Type B pancreatic cell (in vitro differentiated cells): Measurements from ENCODE around the gene FOXA2. TPM values are rescaled to one million over a fixed set of nuclear protein-coding genes. Genes with fewer than 3 reads are reported as not detected.
A peak's percentile ranks its signal among the peaks of the same experiment; 100 is the strongest.

Experiments used
- DNase-seq: peaks from one replicate; pipeline ENCODE4 v3.0.0; 2021; ENCODE audit warnings: mixed read lengths; ENCODE audit not compliant: unreplicated experiment; ENCODE audit errors: extremely low spot score
- H3K27ac Mint-ChIP-seq: 2 replicates; pipeline ENCODE4 v1.8.0; 2021; ENCODE audit warnings: mild to moderate bottlenecking, mixed read lengths
- H3K27me3 Mint-ChIP-seq: 2 replicates; pipeline ENCODE4 v1.8.0; 2021; ENCODE audit warnings: mixed read lengths
- H3K36me3 Mint-ChIP-seq: 2 replicates; pipeline ENCODE4 v1.8.0; 2021; ENCODE audit warnings: mixed read lengths
- H3K4me1 Mint-ChIP-seq: one replicate; pipeline ENCODE4 v1.8.0; 2021; ENCODE audit warnings: mixed read lengths; ENCODE audit not compliant: unreplicated experiment
- H3K4me3 Mint-ChIP-seq: 2 replicates; pipeline ENCODE4 v1.8.0; 2021; ENCODE audit warnings: mild to moderate bottlenecking, mixed read lengths
- H3K9me3 Mint-ChIP-seq: 2 replicates; pipeline ENCODE4 v1.8.0; 2021; ENCODE audit warnings: mixed read lengths
- long read RNA-seq: library from polyadenylated mRNA; unstranded; transcript quantifications from one replicate; pipeline ENCODE4 v2.0.0, GENCODE V29; 2020
- total RNA-seq: library from RNA; stranded (reverse); gene quantifications from 2 replicates; pipeline ENCODE4 v1.2.1, GENCODE V29; 2021; ENCODE audit warnings: low replicate concordance
- TF ChIP-seq, protein P1 (sequence below): fragments of 200-600 bp; sonication (generic); conservative IDR thresholded peaks from 2 replicates; pipeline ENCODE4 v1.5.0; 2021; ENCODE audit warnings: antibody characterized with exemption, mild to moderate bottlenecking

Gene FOXA2
- 17.5 and 21.2 TPM in 2 replicates for total RNA-seq
- long read RNA-seq = 0 reads

- peak within 1 kb of the TSS; percentile 89 for H3K4me3 Mint-ChIP-seq
Measured at GRCh38 chr20:22584522-22584921, at the start of gene FOXA2. Gene FOXA2 (minus strand): TSS chr20:22584572. CDS start chr20:22584278, 294 bp downstream.

DNA sequence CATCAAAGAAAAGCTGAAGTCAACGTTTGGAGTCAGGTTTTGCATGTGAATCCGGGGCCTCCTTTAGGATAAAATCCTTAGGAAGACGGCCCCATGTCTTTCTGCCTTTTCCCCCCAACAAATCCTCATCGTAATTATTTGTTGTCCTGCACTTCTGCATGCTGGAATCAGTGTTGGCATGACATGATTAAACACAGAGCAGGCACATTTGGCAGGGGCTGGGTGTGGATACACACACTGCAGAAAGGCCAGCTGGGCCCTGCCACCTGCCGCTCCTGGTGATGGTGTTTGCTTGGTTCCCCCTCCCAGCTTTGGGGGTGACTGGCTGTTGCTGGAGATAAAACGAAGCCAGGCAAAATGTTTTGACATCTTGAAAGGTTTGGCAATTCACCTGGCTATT, 46.3 kb upstream of the FOXA2 start:
- Mint-ChIP-seq H3K27ac (no peak overlapping the region), H3K9me3 (no peaks in the 10 kb centered on the region), H3K36me3 (no peaks in the 10 kb centered on the region)

More at GRCh38 chr20:22584522-22584921, at the start of gene FOXA2:
- H3K27ac Mint-ChIP-seq = peak within 1 kb of the TSS; percentile 74
- TF ChIP-seq, protein P1, sequence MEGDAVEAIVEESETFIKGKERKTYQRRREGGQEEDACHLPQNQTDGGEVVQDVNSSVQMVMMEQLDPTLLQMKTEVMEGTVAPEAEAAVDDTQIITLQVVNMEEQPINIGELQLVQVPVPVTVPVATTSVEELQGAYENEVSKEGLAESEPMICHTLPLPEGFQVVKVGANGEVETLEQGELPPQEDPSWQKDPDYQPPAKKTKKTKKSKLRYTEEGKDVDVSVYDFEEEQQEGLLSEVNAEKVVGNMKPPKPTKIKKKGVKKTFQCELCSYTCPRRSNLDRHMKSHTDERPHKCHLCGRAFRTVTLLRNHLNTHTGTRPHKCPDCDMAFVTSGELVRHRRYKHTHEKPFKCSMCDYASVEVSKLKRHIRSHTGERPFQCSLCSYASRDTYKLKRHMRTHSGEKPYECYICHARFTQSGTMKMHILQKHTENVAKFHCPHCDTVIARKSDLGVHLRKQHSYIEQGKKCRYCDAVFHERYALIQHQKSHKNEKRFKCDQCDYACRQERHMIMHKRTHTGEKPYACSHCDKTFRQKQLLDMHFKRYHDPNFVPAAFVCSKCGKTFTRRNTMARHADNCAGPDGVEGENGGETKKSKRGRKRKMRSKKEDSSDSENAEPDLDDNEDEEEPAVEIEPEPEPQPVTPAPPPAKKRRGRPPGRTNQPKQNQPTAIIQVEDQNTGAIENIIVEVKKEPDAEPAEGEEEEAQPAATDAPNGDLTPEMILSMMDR = no peak
- H3K4me1 Mint-ChIP-seq = no peaks in the 10 kb centered on the region
- no peak for DNase-seq
- H3K36me3 Mint-ChIP-seq = peaks cover 17% of the 10 kb centered on the region
- peaks cover 89% of the 10 kb centered on the region for H3K27me3 Mint-ChIP-seq
- no peaks in the 10 kb centered on the region for H3K9me3 Mint-ChIP-seq

GRCh38 chr20:22629927-22630326, 45.6 kb upstream of the FOXA2 start:
- Mint-ChIP-seq H3K36me3 (no peaks in the 10 kb centered on the region), H3K4me3 (no peak overlapping the region), H3K27ac (no peak overlapping the region), H3K27me3 (peaks cover 17% of the 10 kb centered on the region), H3K9me3 (no peaks in the 10 kb centered on the region), H3K4me1 (no peaks in the 10 kb centered on the region)
- TF ChIP-seq, protein P1 = no peak
- no peak for DNase-seq

More for the DNA sequence above, 46.3 kb upstream of the FOXA2 start:
- Mint-ChIP-seq H3K4me1 (no peaks in the 10 kb centered on the region), H3K4me3 (no peak overlapping the region), H3K27me3 (peaks cover 17% of the 10 kb centered on the region)
- TF ChIP-seq, protein P1 = no peak
- no peak for DNase-seq

GRCh38 chr20:22629447-22629846, 45.1 kb upstream of the FOXA2 start:
- no peaks in the 10 kb centered on the region for H3K4me1 Mint-ChIP-seq
- TF ChIP-seq, protein P1 = no peak
- H3K27ac Mint-ChIP-seq = no peak overlapping the region
- H3K27me3 Mint-ChIP-seq = peaks cover 12% of the 10 kb centered on the region
- H3K4me3 Mint-ChIP-seq = no peak overlapping the region
- no peaks in the 10 kb centered on the region for H3K9me3 Mint-ChIP-seq
- H3K36me3 Mint-ChIP-seq = no peaks in the 10 kb centered on the region
- DNase-seq = no peak

GRCh38 chr20:22626496-22626895, 42.1 kb upstream of the FOXA2 start:
- Mint-ChIP-seq H3K36me3 (no peaks in the 10 kb centered on the region), H3K27me3 (peaks cover 7% of the 10 kb centered on the region), H3K27ac (no peak overlapping the region), H3K4me1 (no peaks in the 10 kb centered on the region), H3K9me3 (no peaks in the 10 kb centered on the region), H3K4me3 (no peak overlapping the region)
- TF ChIP-seq, protein P1 = no peak
- no peak for DNase-seq

DNA sequence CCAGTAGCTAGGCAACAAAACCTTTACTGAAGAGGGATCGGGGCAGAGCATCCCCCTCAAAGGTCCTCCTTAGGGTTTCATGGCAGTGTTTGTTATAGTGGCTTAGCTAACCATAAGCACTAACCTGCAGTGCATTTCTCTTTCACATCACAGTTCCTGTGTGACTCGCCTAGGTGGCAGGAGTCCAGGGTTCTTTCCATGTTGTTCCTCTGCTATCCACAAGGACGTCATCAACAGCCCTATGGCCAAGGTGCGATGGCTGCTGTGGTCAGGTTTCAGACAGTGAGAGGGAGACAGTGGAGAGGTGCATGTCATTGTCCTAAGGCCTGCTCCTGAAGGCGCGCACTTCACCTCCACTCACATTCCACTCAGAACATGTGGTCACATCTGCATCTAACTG, 38.8 kb upstream of the FOXA2 start:
- no peak overlapping the region for H3K27ac Mint-ChIP-seq
- no peaks in the 10 kb centered on the region for H3K9me3 Mint-ChIP-seq
- H3K4me1 Mint-ChIP-seq = peaks cover 12% of the 10 kb centered on the region
- TF ChIP-seq, protein P1 = no peak
- H3K36me3 Mint-ChIP-seq = no peaks in the 10 kb centered on the region
- H3K4me3 Mint-ChIP-seq = no peak overlapping the region
- H3K27me3 Mint-ChIP-seq = peaks cover 18% of the 10 kb centered on the region
- no peak for DNase-seq
